Astrocyte of the cerebellum (primary cell): ENCODE results near the gene SYTL1.

Experiments used
- DNase-seq: peaks from one replicate; pipeline ENCODE4 v3.0.0-alpha.2; 2011; ENCODE audit warnings: low read depth
- H3K4me3 ChIP-seq: 2 replicates; pipeline ENCODE4 v1.5.1; 2011; ENCODE audit warnings: mild to moderate bottlenecking, low read depth, low read length, moderate library complexity
- CTCF ChIP-seq: IDR thresholded peaks from 2 replicates; pipeline ENCODE4 v1.5.1; 2012; ENCODE audit warnings: low read length, low read depth, moderate library complexity, mild to moderate bottlenecking; ENCODE audit errors: missing control alignments
- in situ Hi-C: cut with HindIII; loops from 2 replicates; pipeline ENCODE4 v1.10.0; 2017; ENCODE audit warnings: low sequenced_read_pairs

Gene SYTL1

GRCh38 chr1:27400082-27400962 is 58.5 kb downstream of the SYTL1 start:
- DNase-seq: no peak

GRCh38 chr1:27400963-27401341 is 59.1 kb downstream of the SYTL1 start:
- in situ Hi-C loops: loop anchor here (5.0 kb wide), 1 partner anchor 196 kb away; no protein-coding TSS in a partner anchor
- TF ChIP-seq CTCF: no peak
- H3K4me3 ChIP-seq: no peak overlapping the region
- no peak for DNase-seq

More at GRCh38 chr1:27400082-27400962, 58.5 kb downstream of the SYTL1 start:
- no peak for TF ChIP-seq CTCF
- H3K4me3 ChIP-seq: no peak overlapping the region
- in situ Hi-C loops: loop anchor here (5.0 kb wide), 1 partner anchor 197 kb away; no protein-coding TSS in a partner anchor

- TF ChIP-seq CTCF: peak; percentile 63
- H3K4me3 ChIP-seq: no peak overlapping the region
- no peak for DNase-seq
- in situ Hi-C loops: loop anchor here (5.0 kb wide), 1 partner anchor 195 kb away; no protein-coding TSS in a partner anchor
Observed at GRCh38 chr1:27402349-27402754, 60.5 kb downstream of the SYTL1 start.

- no peak for DNase-seq
- H3K4me3 ChIP-seq: no peak overlapping the region
Observed at GRCh38 chr1:27403065-27403726, 61.4 kb downstream of the SYTL1 start.

More at GRCh38 chr1:27403065-27403726, 61.4 kb downstream of the SYTL1 start:
- peak; percentile 39 for TF ChIP-seq CTCF
- in situ Hi-C loops: loop anchor here (5.0 kb wide), 1 partner anchor 194 kb away; no protein-coding TSS in a partner anchor
